NOMO-1 treated with DMSO at 0.1 percent for 48 hours (cell line): ENCODE data around the gene STAG1.
"Not testable (repeated sequence)": the region's sequence is repeated elsewhere in the genome, so short reads cannot be mapped to it uniquely, and the experiment has no call there.

ENCODE experiments used
- DNase-seq: peaks from one replicate; lab custom pipeline; 2025; ENCODE audit not compliant: unreplicated experiment; lab: John Stamatoyannopoulos, UW

Gene STAG1

GRCh38 chr3:136752172-136752421, at the start of gene STAG1:
Gene STAG1, minus strand, starts transcription at chr3:136752378. Its CDS starts 121,480 bp downstream, at chr3:136630898.
- no peak for DNase-seq

DNA sequence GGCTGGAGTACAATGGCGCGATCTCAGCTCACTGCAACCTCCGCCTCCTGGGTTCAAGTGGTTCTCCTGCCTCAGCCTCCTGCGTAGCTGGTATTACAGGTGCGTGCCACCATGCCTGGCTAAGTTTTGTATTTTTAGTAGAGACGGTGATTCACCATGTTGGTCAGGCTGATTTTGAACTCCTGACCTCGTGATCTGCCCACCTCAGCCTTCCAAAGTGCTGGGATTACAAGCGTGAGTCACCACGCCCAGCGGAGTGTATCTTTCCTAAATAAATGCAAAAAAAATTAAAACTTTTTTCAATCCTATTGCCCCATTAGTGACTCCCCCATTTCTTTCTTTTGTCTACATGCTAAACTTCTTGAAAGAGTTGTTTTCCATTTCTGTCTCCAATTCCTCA, 49.0 kb upstream of the STAG1 start:
- not testable (repeated sequence) for DNase-seq

DNA sequence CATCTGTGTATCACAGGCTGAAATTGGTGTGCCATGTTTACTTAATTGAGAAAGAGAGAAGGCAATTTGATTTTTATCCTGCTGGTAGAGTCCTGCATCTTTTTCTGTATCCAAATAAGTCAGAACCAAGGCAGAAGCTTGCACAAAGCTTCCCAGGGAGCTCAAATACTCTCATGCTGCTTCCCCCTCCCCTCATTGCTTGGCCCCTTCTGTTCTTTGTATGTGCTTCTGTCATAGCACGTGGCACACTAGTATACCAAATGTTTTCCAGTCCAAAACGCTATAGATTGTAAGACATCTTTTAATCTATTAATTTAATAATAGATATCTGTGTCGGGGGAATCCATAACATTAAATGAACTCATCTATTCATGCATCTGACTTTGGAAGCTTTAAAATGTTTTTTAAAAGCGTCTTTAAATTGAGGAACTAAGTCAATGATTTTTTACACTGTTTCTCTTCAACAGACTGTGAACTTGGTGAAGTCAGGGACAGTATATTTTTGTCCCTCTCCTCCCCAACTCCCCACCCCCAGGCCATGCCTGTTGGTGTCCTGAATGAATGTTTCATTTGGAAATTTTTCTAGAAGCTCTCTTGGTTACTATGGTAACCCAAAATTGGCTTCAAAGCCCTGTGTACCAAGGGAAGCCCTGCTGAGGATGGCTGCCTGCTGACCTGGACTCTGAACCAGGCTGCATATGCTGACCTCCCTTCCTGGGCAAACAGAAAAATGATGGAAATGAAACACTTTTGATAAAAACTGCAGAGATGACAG, 40.6 kb upstream of the STAG1 start:
- DNase-seq = peak; percentile 11

DNA sequence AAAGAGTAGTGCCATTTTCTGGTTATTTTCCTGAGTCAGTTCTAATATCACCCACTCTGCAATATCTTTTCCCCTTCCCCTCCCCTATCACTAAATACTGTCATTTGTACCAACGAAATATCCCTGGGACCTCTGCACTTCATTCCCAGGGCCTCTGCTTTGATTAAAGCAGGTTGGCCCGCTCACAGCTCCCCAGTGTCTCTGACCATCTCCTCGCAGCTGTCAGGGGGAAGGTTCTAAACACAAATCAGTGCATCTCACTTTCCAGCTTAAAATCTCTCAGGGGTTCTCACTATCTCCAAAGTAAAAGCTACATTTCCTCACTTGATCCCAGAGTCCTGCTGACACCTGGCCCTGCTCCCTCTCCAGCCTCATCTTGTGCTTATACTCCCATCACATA, 38.6 kb upstream of the STAG1 start:
- DNase-seq = no peak

DNA sequence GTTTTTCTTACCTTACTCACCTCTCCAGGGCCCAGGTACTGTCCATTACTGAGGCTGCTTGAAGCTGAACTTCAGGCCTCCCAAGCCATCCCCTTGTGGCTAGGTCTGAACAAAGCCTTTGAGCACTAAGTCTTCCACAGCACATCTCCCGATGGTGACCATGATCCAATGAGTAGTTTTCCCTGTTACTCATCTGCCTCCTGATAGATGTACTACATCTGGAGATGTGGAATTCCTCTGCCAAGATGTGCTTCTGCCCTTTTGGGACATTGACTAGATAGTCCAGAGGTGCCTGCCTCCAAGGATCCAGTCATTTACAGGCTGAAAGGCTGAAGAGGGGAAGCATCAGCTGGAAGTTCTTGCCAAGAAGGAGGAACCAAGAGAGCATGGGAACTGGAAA, 37.8 kb upstream of the STAG1 start:
- no peak for DNase-seq

- DNase-seq = no peak
Measured at GRCh38 chr3:136788154-136788553, 36.0 kb upstream of the STAG1 start.

GRCh38 chr3:136787349-136787748, 35.2 kb upstream of the STAG1 start:
- DNase-seq = peak; percentile 27

- DNase-seq = no peak
Measured at GRCh38 chr3:136783708-136784191, 31.6 kb upstream of the STAG1 start.

- no peak for DNase-seq
Measured at GRCh38 chr3:136780741-136781140, 28.6 kb upstream of the STAG1 start.

- no peak for DNase-seq
Measured at GRCh38 chr3:136778865-136779264, 26.7 kb upstream of the STAG1 start.

DNA sequence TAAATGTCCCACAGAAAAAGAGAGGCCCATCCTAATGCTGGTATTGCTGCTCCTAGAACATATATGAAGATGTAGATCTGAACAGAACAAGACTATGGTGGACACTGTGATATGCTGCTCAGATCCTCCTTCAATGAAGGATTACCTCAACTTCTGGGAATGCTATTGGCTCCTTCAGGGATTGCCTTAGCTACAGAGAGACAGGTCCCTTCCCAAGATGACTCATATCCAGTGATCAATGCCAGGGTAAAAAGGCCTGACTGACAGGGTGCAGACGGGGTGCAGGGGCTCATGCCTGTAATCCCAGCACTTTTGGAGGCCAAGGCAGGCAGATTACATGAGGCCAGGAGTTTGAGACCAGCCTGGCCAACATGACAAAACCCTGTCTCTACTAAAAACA, 20.5 kb upstream of the STAG1 start:
- DNase-seq = no peak

- DNase-seq = peak; percentile 93
Measured at GRCh38 chr3:136758160-136759102, 6.3 kb upstream of the STAG1 start.

GRCh38 chr3:136755192-136755591, 3.0 kb upstream of the STAG1 start:
- no peak for DNase-seq

DNA sequence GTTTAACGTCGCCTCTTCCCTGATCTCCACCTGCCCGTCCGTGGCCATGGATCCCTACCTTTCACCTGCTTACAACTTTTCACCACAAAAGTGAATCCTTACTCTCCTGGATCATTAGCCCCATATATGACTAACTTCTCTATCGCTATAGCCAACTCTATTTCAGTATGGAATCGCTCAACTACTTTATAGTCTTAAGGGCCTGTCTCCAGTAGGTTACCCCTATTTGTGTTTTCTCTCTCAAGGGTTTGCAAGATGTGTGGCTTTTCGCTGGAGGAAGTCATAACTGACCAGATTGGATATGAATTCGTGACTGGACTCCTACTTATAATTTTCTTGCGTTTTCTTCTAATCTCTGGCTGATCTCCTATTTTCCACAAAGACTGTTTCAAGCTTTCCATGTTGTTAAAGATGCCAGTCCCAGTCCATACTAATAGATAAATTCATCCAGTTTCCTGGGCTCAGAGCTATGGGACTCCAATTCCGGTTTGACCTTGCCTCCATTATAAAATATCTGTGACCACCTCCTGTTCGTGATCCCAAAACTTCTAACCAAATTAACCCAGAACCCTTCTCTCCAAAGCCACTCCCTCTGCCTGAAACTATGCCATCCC, 1.3 kb upstream of the STAG1 start:
- peak; percentile 61 for DNase-seq

GRCh38 chr3:136752422-136753325, 496 bp upstream of the STAG1 start:
- DNase-seq = peak; percentile 100

DNA sequence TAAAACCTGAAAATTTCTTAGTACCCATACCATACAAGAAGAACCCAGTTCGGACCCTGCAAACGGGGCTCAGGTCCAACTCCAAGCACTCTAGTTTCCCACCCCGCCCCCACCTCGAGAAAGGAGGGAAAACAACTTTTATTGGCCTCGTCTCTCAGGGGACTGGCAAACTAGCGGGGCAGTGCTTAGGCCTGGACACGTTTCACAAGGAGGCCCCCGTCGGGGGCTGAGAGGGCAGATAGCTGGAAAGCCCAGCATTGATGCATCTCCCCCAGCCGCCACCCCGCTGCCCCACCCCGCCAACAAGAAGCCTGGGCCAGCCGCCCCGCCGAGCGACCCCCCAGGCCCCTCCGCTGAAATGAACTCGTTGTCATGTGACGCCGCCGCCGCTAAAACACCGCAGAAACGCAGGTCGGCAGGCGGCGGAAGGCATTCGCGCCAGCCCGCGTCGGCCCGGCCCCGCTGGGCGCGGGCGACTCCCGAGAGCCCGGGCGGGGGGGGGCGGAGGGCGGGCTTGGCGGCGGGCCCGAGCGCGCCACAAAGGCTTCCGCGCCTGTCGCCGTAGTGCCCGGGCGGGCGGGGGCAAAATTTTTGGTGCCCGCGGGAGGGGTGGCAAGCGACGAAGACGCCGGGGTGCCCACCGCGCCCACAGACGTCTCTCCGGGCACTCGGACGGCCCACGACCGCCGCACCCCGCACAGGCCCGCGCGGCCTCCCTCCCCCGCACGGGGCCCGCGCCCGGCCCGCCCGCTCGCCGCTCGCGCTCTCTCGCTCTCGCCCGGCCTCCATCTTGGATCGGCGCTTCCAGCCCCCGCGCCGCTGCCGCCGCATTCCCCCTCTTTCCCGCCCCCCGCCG, 634 bp downstream of the STAG1 start:
- peak; percentile 73 for DNase-seq

DNA sequence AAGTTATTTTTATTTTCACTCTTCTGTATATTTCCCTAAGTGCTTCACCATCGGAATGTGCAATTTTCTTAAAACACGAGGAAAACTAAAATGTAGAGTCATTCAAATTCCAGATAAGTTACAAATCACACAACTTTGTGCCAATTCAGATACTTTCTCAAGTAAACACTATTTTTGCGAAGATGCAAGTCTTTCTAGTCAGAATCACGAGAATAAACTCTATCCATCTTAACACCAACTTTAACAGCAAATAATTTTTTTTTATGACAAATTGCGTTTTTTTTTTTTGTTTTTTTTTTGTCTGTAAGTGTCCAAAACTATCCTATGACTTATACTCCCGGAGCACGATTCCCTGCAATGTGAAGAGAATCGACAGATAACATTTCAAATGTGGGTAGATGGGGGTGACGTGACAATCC, 1.3 kb downstream of the STAG1 start:
- DNase-seq = no peak

DNA sequence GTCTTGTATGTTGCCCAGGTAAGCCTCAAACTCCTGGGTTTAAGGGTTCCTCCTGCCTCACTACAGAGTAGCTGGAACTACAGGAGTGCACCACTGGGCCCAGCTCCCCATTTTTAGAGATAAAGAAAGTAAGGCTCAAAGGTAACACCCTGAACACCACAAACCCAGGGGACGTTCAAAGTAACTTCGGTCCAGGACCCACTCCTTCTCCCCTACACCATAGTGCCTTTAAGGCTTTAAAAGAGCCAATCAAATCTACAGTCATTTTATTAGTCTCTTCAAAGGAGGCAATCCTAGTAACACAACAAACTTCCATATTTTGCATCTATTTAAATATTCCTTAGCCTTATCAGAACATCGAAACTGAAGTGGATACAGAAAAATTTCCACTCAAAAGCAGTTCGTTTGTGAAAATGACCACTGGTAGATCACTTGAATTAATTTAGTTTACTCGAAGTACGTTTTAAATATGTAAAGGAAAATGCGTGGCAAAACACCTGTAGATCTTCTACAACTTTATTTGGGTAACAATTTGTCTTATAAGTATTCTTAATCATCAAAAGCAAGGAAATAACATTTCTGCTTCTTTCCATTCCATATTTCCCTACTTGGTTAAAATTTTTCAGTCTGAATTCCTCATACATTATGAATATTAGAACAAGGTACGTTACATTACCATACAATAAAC, 1.8 kb downstream of the STAG1 start:
- DNase-seq = peak; percentile 45

DNA sequence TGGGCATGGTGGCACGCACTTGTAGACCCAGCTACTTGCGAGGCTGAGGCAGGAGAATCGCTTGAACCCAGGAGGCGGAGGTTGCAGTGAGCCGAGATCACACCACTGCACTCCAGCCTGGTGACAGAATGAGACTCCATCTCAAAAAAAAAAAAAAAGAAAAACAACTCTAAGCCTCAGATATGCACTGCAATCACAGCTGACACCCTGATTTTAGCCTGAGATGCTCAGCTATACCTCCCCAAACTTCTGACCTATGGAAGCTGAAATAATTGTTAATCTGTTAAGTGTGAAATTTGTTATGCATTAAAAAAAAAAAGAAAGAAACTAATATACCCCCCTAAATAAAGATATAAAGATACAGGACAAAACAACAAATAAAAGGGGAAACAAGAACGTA, 2.6 kb downstream of the STAG1 start:
- DNase-seq = not testable (repeated sequence)
